Fibroblast of lung (primary cell): Measurements from ENCODE around the gene TPST2.

ENCODE experiments used
- CTCF ChIP-seq, 2 donors: IDR thresholded peaks in 1 of 2; conservative IDR thresholded peaks in 1 of 2; 1 replicate in 1 of 2; 2 replicates in 1 of 2; pipeline ENCODE4 v1.5.1; 2011 to 2012; ENCODE audit warnings: low read length in 2 of 2, control low read depth in 1 of 2, inconsistent platforms in 1 of 2, low read depth in 1 of 2, mild to moderate bottlenecking in 1 of 2
- EZH2 ChIP-seq: IDR thresholded peaks from 2 replicates; pipeline ENCODE4 v1.5.1; 2012; ENCODE audit warnings: low read length, control low read depth, mild to moderate bottlenecking; ENCODE audit errors: missing control alignments

GRCh38 chr22:26589845-26590736 is at the start of gene TPST2:
- no peak for TF ChIP-seq CTCF (conservative IDR thresholded peaks at IDR 0.05 in 1 of 2, IDR thresholded peaks at IDR 0.05 in 1 of 2; ENCODE audit: low read depth in 1 of 2, low read length in 2 of 2)
- no peak for TF ChIP-seq EZH2
